Right cardiac atrium (tissue), 5 donors: ENCODE measurements around the gene NEMP1. TPM values are rescaled to one million over a fixed set of nuclear protein-coding genes. Genes with fewer than 3 reads are reported as not detected.
"Not testable (repeated sequence)": the region's sequence is repeated elsewhere in the genome, so short reads cannot be mapped to it uniquely, and the experiment has no call there.

Experiments used
- ATAC-seq, 2 donors: fragments of 200-7000 bp; cut with Tn5 transposase; one replicate each; pipeline versions ENCODE4 v1.8.0 to v1.9.1; 2020; ENCODE audit warnings: moderate library complexity in 2 of 2, mild to moderate bottlenecking in 1 of 2
- DNase-seq, 3 donors: peaks; one replicate each; pipeline ENCODE4 v3.0.0-alpha.2; 2020
- H3K27ac ChIP-seq: one replicate; pipeline ENCODE4 v1.5.1; 2013; ENCODE audit warnings: mild to moderate bottlenecking, low read length, control low read depth, moderate library complexity
- H3K27me3 ChIP-seq: one replicate; pipeline ENCODE4 v1.6.1; 2013; ENCODE audit not compliant: control insufficient read depth, insufficient read depth
- H3K4me1 ChIP-seq: one replicate; pipeline ENCODE4 v1.6.1; 2013; ENCODE audit warnings: low read length; ENCODE audit not compliant: control insufficient read depth, insufficient read depth
- H3K4me3 ChIP-seq: one replicate; pipeline ENCODE4 v1.5.1; 2013; ENCODE audit warnings: low read length, control low read depth
- H3K9me3 ChIP-seq: one replicate; pipeline ENCODE4 v1.6.1; 2013; ENCODE audit warnings: low read length; ENCODE audit not compliant: control insufficient read depth
- WGBS: extraction: QIAGEN DNeasy Blood & Tissue Kit; methylation state at CpG from one replicate; pipeline ENCODE4 v1.1.7; 2013; 5-methylcytosine and 5-hydroxymethylcytosine counted together
- intact Hi-C, 4 donors: fragments of 100-400 bp; cut with DNase I; formaldehyde crosslinking; loops; one replicate each; pipeline versions ENCODE4 v1.11.0 to v1.14.0; 2022 to 2023
- polyA plus RNA-seq: library from polyadenylated mRNA; stranded (reverse); fragments of 200-250 nt; gene quantifications from one replicate; pipeline ENCODE4 v1.2.3, GENCODE V29; 2013
- total RNA-seq, 4 donors: library from RNA; stranded (reverse); fragmentation: NEBNext Ultra II Directional; extraction: Animal tissue kit (Norgen Biotek cat#: 25700); gene quantifications; one replicate each; pipeline ENCODE4 v1.2.1, GENCODE V29; 2021
- donor health status: healthy with polysubstance abuse.
- donor health status: DM: no; HTN: yes; CAD: no.
- donor health status: DM: no; HTN: no; CAD: no.
- donor health status: DM: no; HTN: yes; CAD: no; lungs with severe emphysema.
- donor health status: DM: yes; HTN: yes; CAD: no.

Gene NEMP1
- total and polyA plus RNA-seq, 5 donors: 1.6 to 6.1 (median 4.7) TPM

DNA sequence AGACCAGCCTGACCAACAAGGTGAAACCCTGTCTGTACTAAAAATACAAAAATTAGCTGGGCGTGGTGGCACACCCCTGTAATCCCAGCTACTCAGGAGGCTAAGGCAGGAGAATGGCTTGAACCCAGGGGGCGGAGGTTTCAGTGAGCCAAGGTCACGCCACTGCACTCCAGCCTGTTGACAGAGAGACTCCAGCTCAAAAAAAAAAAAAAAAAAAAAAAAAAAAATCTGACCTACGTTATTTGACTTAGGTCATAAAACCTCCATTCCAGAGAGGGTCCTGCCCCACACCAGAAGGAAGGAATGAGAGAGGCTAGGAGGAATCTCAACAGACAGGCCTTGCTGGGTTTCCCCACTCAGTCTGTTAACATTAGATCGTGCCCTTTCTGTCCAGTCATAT, 60.2 kb downstream of the NEMP1 start:
- H3K27ac ChIP-seq, H3K9me3 ChIP-seq, H3K4me1 ChIP-seq, H3K27me3 ChIP-seq, H3K4me3 ChIP-seq, ATAC-seq, DNase-seq: not testable (repeated sequence)
- WGBS: 82% methylated on average over 5 of the region's 5 CpGs
- intact Hi-C loops: loop anchor here in 1 of 4 donors (10.0 kb wide), 1 partner anchor 96 kb away; the partner anchor contains the start of gene STAT6

DNA sequence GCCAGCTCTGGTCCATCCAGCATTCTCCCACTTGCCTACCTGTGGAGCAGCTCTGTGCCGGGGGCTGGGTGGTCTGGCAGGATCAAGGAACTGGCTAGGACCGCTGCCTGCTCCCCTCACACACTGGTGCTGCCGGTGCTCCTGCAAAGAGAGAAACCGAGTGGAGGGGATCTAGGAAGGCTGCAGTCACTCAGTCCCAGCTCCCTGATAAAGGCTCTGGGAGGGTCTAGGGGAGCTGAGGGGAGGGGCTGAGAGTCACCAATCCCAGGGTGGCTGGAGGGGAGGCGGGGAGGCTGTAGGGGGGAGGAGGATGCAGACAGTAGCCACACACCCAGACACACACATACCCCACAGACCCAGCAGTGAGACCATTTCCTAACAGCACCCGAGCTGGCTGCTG, 62.2 kb downstream of the NEMP1 start, which contains the start of gene TAC3:
TSS of gene TAC3 (minus strand) at position 182 of the 400 bp plus-strand sequence. CDS start 732 bp downstream, outside the sequence.
- ATAC-seq (peak in 1 of 2 donors; percentile 25), DNase-seq (no peak)
- intact Hi-C loops: loop anchor here in 1 of 4 donors (10.0 kb wide), 1 partner anchor 98 kb away; the partner anchor contains the start of gene STAT6
- WGBS: 42% methylated on average over 6 of the region's 6 CpGs
- no peaks in the 10 kb centered on the region for H3K27me3 ChIP-seq
- no peaks in the 10 kb centered on the region for H3K9me3 ChIP-seq
- H3K27ac ChIP-seq: no peak within 1 kb of the TSS
- H3K4me1 ChIP-seq: no peaks in the 10 kb centered on the region
- H3K4me3 ChIP-seq: no peak within 1 kb of the TSS

- ATAC-seq: no peak
- no peak overlapping the region for H3K27ac ChIP-seq
Observed at GRCh38 chr12:57012600-57013465, 65.8 kb downstream of the NEMP1 start.

GRCh38 chr12:57011438-57012424, 66.9 kb downstream of the NEMP1 start:
- intact Hi-C loops: loop anchor here in 1 of 4 donors (5.0 to 10.0 kb wide), 2 partner anchors 46 to 103 kb away; partner anchors contain the start of gene STAT6
- no peak overlapping the region for H3K4me3 ChIP-seq
- ATAC-seq: no peak
- no peaks in the 10 kb centered on the region for H3K4me1 ChIP-seq
- whole genome bisulfite sequencing: 55% methylated on average over 12 of the region's 12 CpGs
- no peaks in the 10 kb centered on the region for H3K27me3 ChIP-seq
- no peaks in the 10 kb centered on the region for H3K9me3 ChIP-seq
- no peak overlapping the region for H3K27ac ChIP-seq
- no peak for DNase-seq

More at GRCh38 chr12:57012600-57013465, 65.8 kb downstream of the NEMP1 start:
- Histone ChIP-seq H3K4me3 (no peak overlapping the region), H3K27me3 (no peaks in the 10 kb centered on the region), H3K4me1 (no peaks in the 10 kb centered on the region), H3K9me3 (no peaks in the 10 kb centered on the region)
- intact Hi-C loops: loop anchor here in 1 of 4 donors (5.0 to 10.0 kb wide), 2 partner anchors 44 to 102 kb away; partner anchors contain the start of gene STAT6
- 84% methylated on average over 7 of the region's 7 CpGs for WGBS
- DNase-seq: no peak

DNA sequence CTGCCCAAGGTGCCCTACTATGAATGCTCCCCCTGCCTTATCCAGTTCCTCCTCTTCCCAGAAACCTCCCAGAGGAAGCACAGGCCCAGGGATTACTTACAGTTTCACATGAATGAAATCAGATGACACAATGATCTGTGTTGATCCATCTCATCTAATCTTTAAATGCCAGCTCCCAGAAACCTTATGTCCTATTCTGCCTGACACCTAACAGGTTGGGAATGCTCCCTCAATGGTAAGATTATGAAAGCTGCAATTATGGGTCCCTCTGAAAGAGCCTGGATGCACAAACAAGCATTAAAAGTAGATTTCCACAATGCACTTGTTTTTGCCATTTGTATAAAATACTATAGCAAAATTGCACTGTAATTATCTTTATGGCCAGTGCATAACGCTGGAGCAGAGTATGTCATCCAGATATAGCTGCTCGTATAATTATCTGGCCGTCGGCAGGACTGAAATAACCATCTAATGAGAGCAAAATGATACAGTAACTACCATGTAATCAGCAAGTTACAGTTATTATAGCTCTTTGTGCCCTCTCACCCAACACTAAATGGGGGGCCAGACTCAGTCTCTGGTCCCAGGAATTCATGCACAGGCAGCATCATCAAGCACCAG, 67.9 kb downstream of the NEMP1 start:
- intact Hi-C loops: loop anchor here in 1 of 4 donors (5.0 to 10.0 kb wide), 2 partner anchors 47 to 104 kb away; partner anchors contain the start of gene STAT6

GRCh38 chr12:57009949-57010626, 68.5 kb downstream of the NEMP1 start:
- intact Hi-C loops: loop anchor here in 2 of 4 donors (5.0 to 10.0 kb wide), 3 partner anchors 47 to 105 kb away; partner anchors contain the start of gene STAT6 (in 1 of the 2)
- no peaks in the 10 kb centered on the region for H3K9me3 ChIP-seq
- peaks cover 2% of the 10 kb centered on the region for H3K4me1 ChIP-seq
- H3K27ac ChIP-seq: no peak overlapping the region
- ATAC-seq (no peak), DNase-seq (no peak)
- no peak overlapping the region for H3K4me3 ChIP-seq
- 91% methylated on average over 5 of the region's 5 CpGs for WGBS
- H3K27me3 ChIP-seq: no peaks in the 10 kb centered on the region

More for the DNA sequence above, 67.9 kb downstream of the NEMP1 start:
- no peaks in the 10 kb centered on the region for H3K9me3 ChIP-seq
- no peaks in the 10 kb centered on the region for H3K27me3 ChIP-seq
- ATAC-seq (no peak), DNase-seq (no peak)
- H3K27ac ChIP-seq: no peak overlapping the region
- no peaks in the 10 kb centered on the region for H3K4me1 ChIP-seq
- H3K4me3 ChIP-seq: no peak overlapping the region
- 67% methylated on average over 4 of the region's 4 CpGs for WGBS

GRCh38 chr12:57008178-57008577, 70.4 kb downstream of the NEMP1 start:
- ATAC-seq (peak in 1 of 2 donors; percentile 38), DNase-seq (no peak)
- peaks cover 2% of the 10 kb centered on the region for H3K4me1 ChIP-seq
- H3K9me3 ChIP-seq: no peaks in the 10 kb centered on the region
- no peak overlapping the region for H3K4me3 ChIP-seq
- no peaks in the 10 kb centered on the region for H3K27me3 ChIP-seq
- intact Hi-C loops: loop anchor here in 1 of 4 donors (5.0 kb wide), 1 partner anchor 54 kb away; no protein-coding TSS in a partner anchor
- no peak overlapping the region for H3K27ac ChIP-seq

GRCh38 chr12:57006809-57007475, 71.6 kb downstream of the NEMP1 start:
- intact Hi-C loops: loop anchor here in 1 of 4 donors (5.0 kb wide), 1 partner anchor 55 kb away; no protein-coding TSS in a partner anchor
- DNase-seq: no peak
- Histone ChIP-seq H3K4me3 (peak overlapping the region; percentile 93), H3K4me1 (peaks cover 2% of the 10 kb centered on the region), H3K9me3 (no peaks in the 10 kb centered on the region), H3K27me3 (no peaks in the 10 kb centered on the region), H3K27ac (no peak overlapping the region)
- no peak for ATAC-seq
- WGBS: 63% methylated on average over 10 of the region's 10 CpGs
